DMS153 (cell line): ENCODE results near the gene PDGFD.

Experiments used
- DNase-seq: peaks from one replicate; lab custom pipeline; 2025; lab: John Stamatoyannopoulos, UW

The PDGFD gene

GRCh38 chr11:103958475-103959215, 205.3 kb downstream of the PDGFD start:
- no peak for DNase-seq

GRCh38 chr11:103953797-103954486, 210.0 kb downstream of the PDGFD start:
- no peak for DNase-seq

GRCh38 chr11:103949781-103950180, 214.2 kb downstream of the PDGFD start:
- no peak for DNase-seq

GRCh38 chr11:103948187-103948763, 215.7 kb downstream of the PDGFD start:
- DNase-seq, result no peak

- DNase-seq, result no peak
Observed at GRCh38 chr11:103947546-103947919, 216.4 kb downstream of the PDGFD start.

- DNase-seq, result no peak
Observed at GRCh38 chr11:103946793-103947545, 217.0 kb downstream of the PDGFD start.

GRCh38 chr11:103944251-103944940, 219.6 kb downstream of the PDGFD start:
- no peak for DNase-seq

GRCh38 chr11:103942646-103943045, 221.3 kb downstream of the PDGFD start:
- no peak for DNase-seq

- no peak for DNase-seq
Observed at GRCh38 chr11:103940551-103940950, 223.4 kb downstream of the PDGFD start.

GRCh38 chr11:103939694-103940093, 224.3 kb downstream of the PDGFD start:
- no peak for DNase-seq

- no peak for DNase-seq
Observed at GRCh38 chr11:103936059-103936458, 227.9 kb downstream of the PDGFD start.

- DNase-seq, result no peak
Observed at GRCh38 chr11:103935219-103935618, 228.7 kb downstream of the PDGFD start.

GRCh38 chr11:103929170-103929903, 234.6 kb downstream of the PDGFD start:
- DNase-seq, result no peak

- DNase-seq, result no peak
Observed at GRCh38 chr11:103928802-103929161, 235.2 kb downstream of the PDGFD start.

- no peak for DNase-seq
Observed at GRCh38 chr11:103928040-103928801, 235.7 kb downstream of the PDGFD start.

GRCh38 chr11:103927535-103927934, 236.4 kb downstream of the PDGFD start:
- DNase-seq, result no peak

GRCh38 chr11:103926990-103927389, 237.0 kb downstream of the PDGFD start:
- no peak for DNase-seq

- no peak for DNase-seq
Observed at GRCh38 chr11:103924166-103925013, 239.6 kb downstream of the PDGFD start.

- peak; percentile 71 for DNase-seq
Observed at GRCh38 chr11:103923451-103923931, 240.5 kb downstream of the PDGFD start.
